GM12878 (cell line): Measurements from ENCODE around the gene CGB2.

Source experiments
- CTCF ChIP-seq, 3 experiments: IDR thresholded peaks in 2 of 3; conservative IDR thresholded peaks in 1 of 3; 2 replicates each; pipeline ENCODE4 v1.5.1; 2011; ENCODE audit warnings: low read depth in 3 of 3, low read length in 3 of 3, mild to moderate bottlenecking in 3 of 3, control low read depth in 2 of 3, moderate library complexity in 2 of 3, inconsistent platforms in 1 of 3, mixed read lengths in 1 of 3; ENCODE audit not compliant: control insufficient read depth in 2 of 3, insufficient read depth in 1 of 3; ENCODE audit errors: extremely low read depth in 1 of 3
- EGR1 ChIP-seq, 2 experiments: IDR thresholded peaks; 1 replicate in 1 of 2; 2 replicates in 1 of 2; pipeline ENCODE4 v1.6.1; 2011 to 2012; ENCODE audit warnings: low read depth in 2 of 2, low read length in 2 of 2, borderline replicate concordance in 1 of 2, mild to moderate bottlenecking in 1 of 2, moderate library complexity in 1 of 2
- ELK1 ChIP-seq: IDR thresholded peaks from 2 replicates; pipeline ENCODE4 v1.6.1; 2012; ENCODE audit warnings: low read depth, low read length, improper control_type of control experiment
- FOXK2 ChIP-seq: fragments of 450-650 bp; IDR thresholded peaks from 2 replicates; pipeline ENCODE4 v1.6.1; 2017; ENCODE audit warnings: mild to moderate bottlenecking, moderate library complexity
- HDAC6 ChIP-seq: fragments of 200-600 bp; sonication (generic); IDR thresholded peaks from one replicate; pipeline ENCODE4 v1.8.0; 2017; ENCODE audit warnings: antibody characterized with exemption; ENCODE audit not compliant: unreplicated experiment
- IRF3 ChIP-seq: fragments of 450-650 bp; IDR thresholded peaks from 2 replicates; pipeline ENCODE4 v1.6.1; 2014; ENCODE audit warnings: mild to moderate bottlenecking
- REST ChIP-seq: IDR thresholded peaks from 2 replicates; pipeline ENCODE4 v1.6.1; 2012; ENCODE audit warnings: mild to moderate bottlenecking, low read depth, low read length
- SIN3A ChIP-seq: IDR thresholded peaks from 2 replicates; pipeline ENCODE4 v1.6.1; 2012; ENCODE audit warnings: low read depth, low read length, improper control_type of control experiment
- SP1 ChIP-seq: IDR thresholded peaks from one replicate; pipeline ENCODE4 v1.6.1; 2011; ENCODE audit warnings: low read depth, low read length

- TF ChIP-seq ELK1 (no peak), CTCF (IDR thresholded peaks at IDR 0.05 in 2 of 3, conservative IDR thresholded peaks at IDR 0.05 in 1 of 3; ENCODE audit: control insufficient read depth in 2 of 3, extremely low read depth in 1 of 3, insufficient read depth in 1 of 3, low read depth in 3 of 3, low read length in 3 of 3) (no peak), REST (no peak), EGR1 (IDR thresholded peaks at IDR 0.05; ENCODE audit: borderline replicate concordance in 1 of 2, low read depth in 2 of 2, low read length in 2 of 2) (no peak), SP1 (no peak), FOXK2 (no peak), HDAC6 (no peak), IRF3 (no peak), SIN3A (no peak)
Measured at GRCh38 chr19:49011194-49011593, 20.5 kb upstream of the CGB2 start.
